DOHH2 (cell line): Measurements from ENCODE around the gene FAM9C.

Experiments used
- H3F3A ChIP-seq: fragments of 200-600 bp; sonication (generic), shearing (Covaris generic); 2 replicates; pipeline ENCODE4 v1.6.0; 2016; ENCODE audit warnings: antibody characterized with exemption, mild to moderate bottlenecking; ENCODE audit not compliant: control insufficient read depth, insufficient read depth
- H3K27ac ChIP-seq: fragments of 200-600 bp; sonication (generic); 2 replicates; pipeline ENCODE4 v1.5.1; 2014; ENCODE audit warnings: low read depth, mild to moderate bottlenecking, low read length, moderate library complexity
- H3K27me3 ChIP-seq: fragments of 200-600 bp; sonication (generic); 2 replicates; pipeline ENCODE4 v1.6.1; 2014; ENCODE audit warnings: mild to moderate bottlenecking, low read length, mixed read lengths; ENCODE audit not compliant: control insufficient read depth
- H3K36me3 ChIP-seq: fragments of 200-600 bp; sonication (generic); 2 replicates; pipeline ENCODE4 v1.6.1; 2014; ENCODE audit warnings: mild to moderate bottlenecking, low read length, moderate library complexity, mixed read lengths; ENCODE audit not compliant: control insufficient read depth
- H3K4me1 ChIP-seq: fragments of 200-600 bp; sonication (generic); 2 replicates; pipeline ENCODE4 v1.6.1; 2014; ENCODE audit warnings: mild to moderate bottlenecking, low read length, mixed read lengths; ENCODE audit not compliant: control insufficient read depth
- H3K4me2 ChIP-seq: fragments of 200-600 bp; sonication (generic); 2 replicates; pipeline ENCODE4 v1.6.0; 2014; ENCODE audit warnings: mild to moderate bottlenecking, low read length, moderate library complexity
- H3K4me3 ChIP-seq: fragments of 200-600 bp; sonication (generic); 2 replicates; pipeline ENCODE4 v1.5.1; 2014; ENCODE audit warnings: mild to moderate bottlenecking, low read length, mixed read lengths
- H3K79me2 ChIP-seq: fragments of 200-600 bp; sonication (generic); 2 replicates; pipeline ENCODE4 v1.6.1; 2014; ENCODE audit warnings: mild to moderate bottlenecking, low read length, mixed read lengths; ENCODE audit not compliant: control insufficient read depth
- H3K9me2 ChIP-seq: fragments of 200-600 bp; sonication (generic); replicated peaks from 2 replicates; pipeline ENCODE4 v1.6.1; 2014; ENCODE audit warnings: mild to moderate bottlenecking, low read length, mixed read lengths; ENCODE audit not compliant: control insufficient read depth
- H3K9me3 ChIP-seq: fragments of 200-600 bp; sonication (generic); 2 replicates; pipeline ENCODE4 v1.6.1; 2014; ENCODE audit warnings: antibody characterized with exemption, low read length, mixed read lengths; ENCODE audit not compliant: control insufficient read depth, insufficient read depth
- H4K20me1 ChIP-seq: fragments of 200-600 bp; sonication (generic); 2 replicates; pipeline ENCODE4 v1.6.0; 2014; ENCODE audit warnings: low read depth, mild to moderate bottlenecking, antibody characterized with exemption, low read length, moderate library complexity; ENCODE audit not compliant: control insufficient read depth, insufficient read depth
- EZH2phosphoT487 ChIP-seq: fragments of 200-600 bp; sonication (generic); IDR thresholded peaks from 2 replicates; pipeline ENCODE4 v1.6.1; 2017; ENCODE audit warnings: borderline replicate concordance, mild to moderate bottlenecking, antibody characterized with exemption, low read length, moderate library complexity, mixed read lengths
- TF ChIP-seq, protein P1 (sequence below): fragments of 200-600 bp; sonication (generic); IDR thresholded peaks from one replicate; pipeline ENCODE4 v1.5.1; 2014; ENCODE audit warnings: antibody characterized with exemption, mild to moderate bottlenecking, low read depth, low read length; ENCODE audit not compliant: poor library complexity, severe bottlenecking

Gene FAM9C

DNA sequence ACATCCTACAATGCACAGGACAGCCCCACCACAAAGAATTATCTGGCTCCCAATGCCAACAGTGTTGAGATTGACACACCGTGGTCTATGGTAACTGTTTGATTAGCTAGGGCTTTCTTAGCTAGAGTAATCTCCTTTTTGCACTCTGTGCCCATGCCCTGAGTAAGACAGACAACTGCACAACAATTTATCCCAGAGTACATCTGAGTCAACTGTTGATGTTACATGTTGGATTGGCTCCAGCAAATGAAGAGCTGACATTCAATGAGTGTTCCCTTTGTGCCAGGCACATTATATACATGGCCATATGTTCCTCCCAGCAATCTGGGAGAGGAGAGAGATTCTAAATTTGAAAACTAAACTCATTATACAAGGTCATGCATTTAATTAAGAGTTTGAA, 3.9 kb upstream of the FAM9C start:
- H3K27me3 ChIP-seq = no peaks in the 10 kb centered on the region
- H3K27ac ChIP-seq = no peak overlapping the region

DNA sequence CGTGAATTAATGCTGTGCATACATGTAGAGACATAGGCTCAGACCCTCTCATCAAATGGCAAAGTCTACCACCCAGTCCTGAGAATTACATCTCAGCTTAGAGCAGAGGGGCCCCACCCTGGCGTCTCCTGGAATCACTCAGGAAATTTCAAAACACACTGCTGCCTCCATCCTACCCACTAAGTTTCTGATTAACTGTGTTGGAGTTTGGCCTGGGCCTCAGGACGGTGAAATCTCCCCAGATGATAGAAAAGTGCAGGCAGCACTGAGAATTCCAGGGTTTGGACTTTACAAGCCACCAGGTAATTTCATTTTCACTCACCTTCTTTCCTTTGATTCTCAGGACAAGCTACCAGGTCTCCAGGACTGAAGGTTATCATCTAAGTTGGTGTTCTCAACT, 3.3 kb upstream of the FAM9C start:
- Histone ChIP-seq H3F3A (0 out of 2 replicates have a peak, but pooled peaks cover 2% of the 10 kb centered on the region), H3K9me3 (peaks cover 3% of the 10 kb centered on the region; the same call in 1 of the 2 replicates), H3K27me3 (no peaks in the 10 kb centered on the region), H3K9me2 (no peaks in the 10 kb centered on the region), H3K36me3 (no peaks in the 10 kb centered on the region), H3K4me3 (no peak overlapping the region), H3K4me1 (peaks cover 26% of the 10 kb centered on the region), H3K4me2 (no peak overlapping the region), H4K20me1 (no peaks in the 10 kb centered on the region), H3K27ac (no peak overlapping the region), H3K79me2 (no peaks in the 10 kb centered on the region)
- TF ChIP-seq, protein P1, sequence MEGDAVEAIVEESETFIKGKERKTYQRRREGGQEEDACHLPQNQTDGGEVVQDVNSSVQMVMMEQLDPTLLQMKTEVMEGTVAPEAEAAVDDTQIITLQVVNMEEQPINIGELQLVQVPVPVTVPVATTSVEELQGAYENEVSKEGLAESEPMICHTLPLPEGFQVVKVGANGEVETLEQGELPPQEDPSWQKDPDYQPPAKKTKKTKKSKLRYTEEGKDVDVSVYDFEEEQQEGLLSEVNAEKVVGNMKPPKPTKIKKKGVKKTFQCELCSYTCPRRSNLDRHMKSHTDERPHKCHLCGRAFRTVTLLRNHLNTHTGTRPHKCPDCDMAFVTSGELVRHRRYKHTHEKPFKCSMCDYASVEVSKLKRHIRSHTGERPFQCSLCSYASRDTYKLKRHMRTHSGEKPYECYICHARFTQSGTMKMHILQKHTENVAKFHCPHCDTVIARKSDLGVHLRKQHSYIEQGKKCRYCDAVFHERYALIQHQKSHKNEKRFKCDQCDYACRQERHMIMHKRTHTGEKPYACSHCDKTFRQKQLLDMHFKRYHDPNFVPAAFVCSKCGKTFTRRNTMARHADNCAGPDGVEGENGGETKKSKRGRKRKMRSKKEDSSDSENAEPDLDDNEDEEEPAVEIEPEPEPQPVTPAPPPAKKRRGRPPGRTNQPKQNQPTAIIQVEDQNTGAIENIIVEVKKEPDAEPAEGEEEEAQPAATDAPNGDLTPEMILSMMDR = no peak
- TF ChIP-seq EZH2phosphoT487 = no peak

More for the DNA sequence above, 3.9 kb upstream of the FAM9C start:
- Histone ChIP-seq H3K9me3 (peaks cover 3% of the 10 kb centered on the region; the same call in 1 of the 2 replicates), H3F3A (0 out of 2 replicates have a peak, but pooled peaks cover 2% of the 10 kb centered on the region), H4K20me1 (no peaks in the 10 kb centered on the region), H3K79me2 (no peaks in the 10 kb centered on the region), H3K36me3 (no peaks in the 10 kb centered on the region), H3K9me2 (no peaks in the 10 kb centered on the region), H3K4me3 (no peak overlapping the region), H3K4me2 (no peak overlapping the region), H3K4me1 (peaks cover 30% of the 10 kb centered on the region)
- TF ChIP-seq EZH2phosphoT487 = no peak
- TF ChIP-seq, protein P1 = no peak

DNA sequence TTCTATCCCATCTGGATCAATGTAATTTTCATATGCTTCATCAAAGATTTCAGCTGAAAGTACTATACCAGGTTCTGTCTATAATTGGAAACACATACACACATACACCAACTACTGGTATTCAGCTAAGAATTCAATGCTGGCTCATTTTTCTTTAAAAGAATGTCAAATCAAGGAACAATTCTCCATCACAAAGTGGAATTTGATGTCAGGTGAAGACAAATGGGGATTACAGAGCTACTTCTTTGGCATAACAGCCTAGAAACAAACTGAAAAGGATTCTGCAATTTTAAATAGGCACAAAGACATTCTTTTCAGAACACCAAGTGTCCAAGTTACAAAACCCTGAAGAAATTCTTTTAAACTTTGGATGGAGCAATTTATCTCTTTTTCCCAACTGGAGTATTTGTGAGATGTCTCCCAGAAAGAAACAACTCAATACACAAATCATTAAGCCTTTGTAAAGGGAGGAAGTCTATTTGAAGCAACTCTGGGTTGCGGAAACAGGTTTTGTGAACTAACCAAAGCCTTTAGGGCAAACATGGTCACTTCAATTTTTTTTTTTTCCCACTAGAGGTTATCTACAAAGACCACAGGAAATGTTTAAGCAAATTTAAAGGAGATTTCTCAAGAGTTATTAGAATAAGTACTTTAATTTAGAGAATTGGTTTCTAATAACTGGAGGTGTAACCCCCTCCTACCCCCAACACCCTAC, 1.9 kb upstream of the FAM9C start:
- Histone ChIP-seq H3K27ac (no peak overlapping the region), H3K4me3 (no peak overlapping the region), H3F3A (no peaks in the 10 kb centered on the region), H3K79me2 (no peaks in the 10 kb centered on the region), H3K9me3 (no peaks in the 10 kb centered on the region), H4K20me1 (no peaks in the 10 kb centered on the region), H3K27me3 (no peaks in the 10 kb centered on the region), H3K9me2 (no peaks in the 10 kb centered on the region), H3K36me3 (no peaks in the 10 kb centered on the region), H3K4me2 (no peak overlapping the region), H3K4me1 (peaks cover 20% of the 10 kb centered on the region)
- TF ChIP-seq, protein P1 = no peak
- no peak for TF ChIP-seq EZH2phosphoT487
